C4-2B (cell line): ENCODE measurements around the gene UCKL1.

Experiments
- ZFX ChIP-seq: fragments of 450-650 bp; IDR thresholded peaks from 2 replicates; pipeline ENCODE4 v1.6.1; 2017
- TF ChIP-seq, protein P1 (sequence below): fragments of 450-650 bp; conservative IDR thresholded peaks from 2 replicates; pipeline ENCODE4 v1.5.1; 2017; ENCODE audit warnings: mild to moderate bottlenecking

DNA sequence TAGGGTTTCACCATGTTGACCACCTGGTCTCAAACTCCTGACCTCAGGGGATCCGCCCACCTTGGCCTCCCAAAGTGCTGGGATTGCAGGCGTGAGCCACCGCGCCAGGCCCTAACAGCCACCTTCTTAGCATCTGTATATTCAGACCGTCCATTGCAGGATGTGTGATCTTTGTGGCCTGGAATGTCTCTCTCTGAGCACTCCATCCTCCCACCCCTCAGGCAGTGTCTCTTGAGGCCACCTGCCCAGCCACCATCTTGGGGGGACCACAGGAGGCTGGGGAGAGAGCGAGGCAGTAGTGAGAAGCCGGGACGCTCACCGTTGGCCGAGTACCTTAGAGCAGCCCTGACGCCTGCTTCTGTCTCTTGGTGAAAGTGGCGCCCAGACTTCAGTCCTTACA, 42.4 kb downstream of the UCKL1 start:
- TF ChIP-seq, protein P1, sequence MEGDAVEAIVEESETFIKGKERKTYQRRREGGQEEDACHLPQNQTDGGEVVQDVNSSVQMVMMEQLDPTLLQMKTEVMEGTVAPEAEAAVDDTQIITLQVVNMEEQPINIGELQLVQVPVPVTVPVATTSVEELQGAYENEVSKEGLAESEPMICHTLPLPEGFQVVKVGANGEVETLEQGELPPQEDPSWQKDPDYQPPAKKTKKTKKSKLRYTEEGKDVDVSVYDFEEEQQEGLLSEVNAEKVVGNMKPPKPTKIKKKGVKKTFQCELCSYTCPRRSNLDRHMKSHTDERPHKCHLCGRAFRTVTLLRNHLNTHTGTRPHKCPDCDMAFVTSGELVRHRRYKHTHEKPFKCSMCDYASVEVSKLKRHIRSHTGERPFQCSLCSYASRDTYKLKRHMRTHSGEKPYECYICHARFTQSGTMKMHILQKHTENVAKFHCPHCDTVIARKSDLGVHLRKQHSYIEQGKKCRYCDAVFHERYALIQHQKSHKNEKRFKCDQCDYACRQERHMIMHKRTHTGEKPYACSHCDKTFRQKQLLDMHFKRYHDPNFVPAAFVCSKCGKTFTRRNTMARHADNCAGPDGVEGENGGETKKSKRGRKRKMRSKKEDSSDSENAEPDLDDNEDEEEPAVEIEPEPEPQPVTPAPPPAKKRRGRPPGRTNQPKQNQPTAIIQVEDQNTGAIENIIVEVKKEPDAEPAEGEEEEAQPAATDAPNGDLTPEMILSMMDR, result no peak
- no peak for TF ChIP-seq ZFX
